SH-SY5Y (cell line): Measurements from ENCODE around the gene PALD1.

Experiments used
- GATA2 ChIP-seq: IDR thresholded peaks from 2 replicates; pipeline ENCODE4 v1.6.1; 2011; ENCODE audit warnings: mild to moderate bottlenecking, low read depth, low read length
- GATA3 ChIP-seq: IDR thresholded peaks from 2 replicates; pipeline ENCODE4 v1.6.1; 2011; ENCODE audit warnings: low read depth, mild to moderate bottlenecking, low read length, moderate library complexity

- TF ChIP-seq GATA2, result peak; percentile 90
- TF ChIP-seq GATA3, result no peak
These were observed 3.8 kb upstream of the PALD1 start for GRCh38 chr10:70474780-70475179.
